Measurements from ENCODE around the gene ARHGEF26.

ARHGEF26 gene

DNA sequence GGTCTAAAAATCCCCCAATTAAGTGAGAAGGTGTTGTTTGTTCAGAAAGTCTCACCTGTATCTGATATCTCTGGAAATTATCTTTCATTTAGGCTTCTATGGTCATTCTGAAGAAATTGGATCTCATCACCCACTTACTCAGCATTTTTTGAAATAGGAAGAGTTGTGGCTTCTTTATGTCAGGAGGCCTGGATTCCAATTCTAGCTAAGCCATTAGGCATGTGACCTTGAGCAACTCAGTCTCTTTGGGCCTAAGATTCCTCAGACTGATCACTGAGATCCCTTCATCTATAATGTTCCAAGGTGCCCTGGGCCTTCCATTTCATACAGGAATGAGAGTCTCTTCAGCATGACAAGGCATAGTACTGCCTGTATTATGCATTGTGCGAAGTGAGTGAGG, 70.3 kb downstream of the ARHGEF26 start:
- TF ChIP-seq ZNF70 (CRISPR knock-in tag; IDR thresholded peaks at IDR 0.05) (no peak), ZC3H10 (CRISPR knock-in tag; IDR thresholded peaks at IDR 0.05) (no peak), BACH2 (CRISPR knock-in tag; IDR thresholded peaks at IDR 0.05; ENCODE audit: borderline replicate concordance) (no peak), ESRRG (CRISPR knock-in tag; IDR thresholded peaks at IDR 0.05) (no peak), ZNF8 (CRISPR knock-in tag; IDR thresholded peaks at IDR 0.05) (no peak), ARNTL (CRISPR knock-in tag; IDR thresholded peaks at IDR 0.05; ENCODE audit: borderline replicate concordance, low read depth) (no peak), ZFP30 (CRISPR knock-in tag; IDR thresholded peaks at IDR 0.05) (no peak), OSR1 (CRISPR knock-in tag; IDR thresholded peaks at IDR 0.05) (no peak), GLIS3 (CRISPR knock-in tag; IDR thresholded peaks at IDR 0.05) (no peak), PPARA (CRISPR knock-in tag; IDR thresholded peaks at IDR 0.05; ENCODE audit: borderline replicate concordance) (no peak), CSDC2 (CRISPR knock-in tag; IDR thresholded peaks at IDR 0.05) (no peak)
- TF ChIP-seq, protein P1, sequence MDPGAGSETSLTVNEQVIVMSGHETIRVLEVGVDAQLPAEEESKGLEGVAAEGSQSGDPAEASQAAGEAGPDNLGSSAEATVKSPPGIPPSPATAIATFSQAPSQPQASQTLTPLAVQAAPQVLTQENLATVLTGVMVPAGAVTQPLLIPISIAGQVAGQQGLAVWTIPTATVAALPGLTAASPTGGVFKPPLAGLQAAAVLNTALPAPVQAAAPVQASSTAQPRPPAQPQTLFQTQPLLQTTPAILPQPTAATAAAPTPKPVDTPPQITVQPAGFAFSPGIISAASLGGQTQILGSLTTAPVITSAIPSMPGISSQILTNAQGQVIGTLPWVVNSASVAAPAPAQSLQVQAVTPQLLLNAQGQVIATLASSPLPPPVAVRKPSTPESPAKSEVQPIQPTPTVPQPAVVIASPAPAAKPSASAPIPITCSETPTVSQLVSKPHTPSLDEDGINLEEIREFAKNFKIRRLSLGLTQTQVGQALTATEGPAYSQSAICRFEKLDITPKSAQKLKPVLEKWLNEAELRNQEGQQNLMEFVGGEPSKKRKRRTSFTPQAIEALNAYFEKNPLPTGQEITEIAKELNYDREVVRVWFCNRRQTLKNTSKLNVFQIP (CRISPR knock-in tag; IDR thresholded peaks at IDR 0.05; ENCODE audit: borderline replicate concordance, low read depth): no peak
- TF ChIP-seq, protein P2, sequence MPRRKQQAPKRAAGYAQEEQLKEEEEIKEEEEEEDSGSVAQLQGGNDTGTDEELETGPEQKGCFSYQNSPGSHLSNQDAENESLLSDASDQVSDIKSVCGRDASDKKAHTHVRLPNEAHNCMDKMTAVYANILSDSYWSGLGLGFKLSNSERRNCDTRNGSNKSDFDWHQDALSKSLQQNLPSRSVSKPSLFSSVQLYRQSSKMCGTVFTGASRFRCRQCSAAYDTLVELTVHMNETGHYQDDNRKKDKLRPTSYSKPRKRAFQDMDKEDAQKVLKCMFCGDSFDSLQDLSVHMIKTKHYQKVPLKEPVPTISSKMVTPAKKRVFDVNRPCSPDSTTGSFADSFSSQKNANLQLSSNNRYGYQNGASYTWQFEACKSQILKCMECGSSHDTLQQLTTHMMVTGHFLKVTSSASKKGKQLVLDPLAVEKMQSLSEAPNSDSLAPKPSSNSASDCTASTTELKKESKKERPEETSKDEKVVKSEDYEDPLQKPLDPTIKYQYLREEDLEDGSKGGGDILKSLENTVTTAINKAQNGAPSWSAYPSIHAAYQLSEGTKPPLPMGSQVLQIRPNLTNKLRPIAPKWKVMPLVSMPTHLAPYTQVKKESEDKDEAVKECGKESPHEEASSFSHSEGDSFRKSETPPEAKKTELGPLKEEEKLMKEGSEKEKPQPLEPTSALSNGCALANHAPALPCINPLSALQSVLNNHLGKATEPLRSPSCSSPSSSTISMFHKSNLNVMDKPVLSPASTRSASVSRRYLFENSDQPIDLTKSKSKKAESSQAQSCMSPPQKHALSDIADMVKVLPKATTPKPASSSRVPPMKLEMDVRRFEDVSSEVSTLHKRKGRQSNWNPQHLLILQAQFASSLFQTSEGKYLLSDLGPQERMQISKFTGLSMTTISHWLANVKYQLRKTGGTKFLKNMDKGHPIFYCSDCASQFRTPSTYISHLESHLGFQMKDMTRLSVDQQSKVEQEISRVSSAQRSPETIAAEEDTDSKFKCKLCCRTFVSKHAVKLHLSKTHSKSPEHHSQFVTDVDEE (CRISPR knock-in tag; IDR thresholded peaks at IDR 0.05): no peak
- TF ChIP-seq, protein P3, sequence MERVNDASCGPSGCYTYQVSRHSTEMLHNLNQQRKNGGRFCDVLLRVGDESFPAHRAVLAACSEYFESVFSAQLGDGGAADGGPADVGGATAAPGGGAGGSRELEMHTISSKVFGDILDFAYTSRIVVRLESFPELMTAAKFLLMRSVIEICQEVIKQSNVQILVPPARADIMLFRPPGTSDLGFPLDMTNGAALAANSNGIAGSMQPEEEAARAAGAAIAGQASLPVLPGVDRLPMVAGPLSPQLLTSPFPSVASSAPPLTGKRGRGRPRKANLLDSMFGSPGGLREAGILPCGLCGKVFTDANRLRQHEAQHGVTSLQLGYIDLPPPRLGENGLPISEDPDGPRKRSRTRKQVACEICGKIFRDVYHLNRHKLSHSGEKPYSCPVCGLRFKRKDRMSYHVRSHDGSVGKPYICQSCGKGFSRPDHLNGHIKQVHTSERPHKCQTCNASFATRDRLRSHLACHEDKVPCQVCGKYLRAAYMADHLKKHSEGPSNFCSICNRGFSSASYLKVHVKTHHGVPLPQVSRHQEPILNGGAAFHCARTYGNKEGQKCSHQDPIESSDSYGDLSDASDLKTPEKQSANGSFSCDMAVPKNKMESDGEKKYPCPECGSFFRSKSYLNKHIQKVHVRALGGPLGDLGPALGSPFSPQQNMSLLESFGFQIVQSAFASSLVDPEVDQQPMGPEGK (CRISPR knock-in tag; IDR thresholded peaks at IDR 0.05; ENCODE audit: borderline replicate concordance): no peak
- TF ChIP-seq, protein P4, sequence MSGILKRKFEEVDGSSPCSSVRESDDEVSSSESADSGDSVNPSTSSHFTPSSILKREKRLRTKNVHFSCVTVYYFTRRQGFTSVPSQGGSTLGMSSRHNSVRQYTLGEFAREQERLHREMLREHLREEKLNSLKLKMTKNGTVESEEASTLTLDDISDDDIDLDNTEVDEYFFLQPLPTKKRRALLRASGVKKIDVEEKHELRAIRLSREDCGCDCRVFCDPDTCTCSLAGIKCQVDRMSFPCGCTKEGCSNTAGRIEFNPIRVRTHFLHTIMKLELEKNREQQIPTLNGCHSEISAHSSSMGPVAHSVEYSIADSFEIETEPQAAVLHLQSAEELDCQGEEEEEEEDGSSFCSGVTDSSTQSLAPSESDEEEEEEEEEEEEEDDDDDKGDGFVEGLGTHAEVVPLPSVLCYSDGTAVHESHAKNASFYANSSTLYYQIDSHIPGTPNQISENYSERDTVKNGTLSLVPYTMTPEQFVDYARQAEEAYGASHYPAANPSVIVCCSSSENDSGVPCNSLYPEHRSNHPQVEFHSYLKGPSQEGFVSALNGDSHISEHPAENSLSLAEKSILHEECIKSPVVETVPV (CRISPR knock-in tag; IDR thresholded peaks at IDR 0.05): no peak
- no peak for ATAC-seq

DNA sequence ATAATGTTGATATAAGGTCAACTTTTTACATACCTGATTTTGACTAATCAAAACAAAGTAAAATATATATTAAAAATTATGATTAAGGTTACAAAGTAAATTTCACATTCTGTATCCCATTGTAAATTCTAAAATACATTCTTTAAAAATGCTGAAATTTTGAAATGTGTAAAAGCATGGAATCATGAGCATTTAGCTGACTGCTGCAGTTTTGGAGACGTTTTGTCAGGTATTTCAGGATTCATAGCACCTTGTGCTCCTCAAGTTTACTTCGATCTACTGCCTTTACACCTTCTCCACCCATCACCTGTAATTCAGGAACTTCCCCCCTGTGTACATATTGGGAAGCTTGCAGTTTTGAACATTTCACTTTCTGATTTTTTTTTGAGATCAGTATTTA, 71.0 kb downstream of the ARHGEF26 start:
- ATAC-seq: no peak

More for the DNA sequence above, 71.0 kb downstream of the ARHGEF26 start:
- TF ChIP-seq ZFP3 (CRISPR knock-in tag; IDR thresholded peaks at IDR 0.05): no peak
- no peak for TF ChIP-seq GLIS3 (CRISPR knock-in tag; IDR thresholded peaks at IDR 0.05)
- no peak for TF ChIP-seq ZNF70 (CRISPR knock-in tag; IDR thresholded peaks at IDR 0.05)
- TF ChIP-seq, protein P2 (CRISPR knock-in tag; IDR thresholded peaks at IDR 0.05): no peak
- TF ChIP-seq, protein P5, sequence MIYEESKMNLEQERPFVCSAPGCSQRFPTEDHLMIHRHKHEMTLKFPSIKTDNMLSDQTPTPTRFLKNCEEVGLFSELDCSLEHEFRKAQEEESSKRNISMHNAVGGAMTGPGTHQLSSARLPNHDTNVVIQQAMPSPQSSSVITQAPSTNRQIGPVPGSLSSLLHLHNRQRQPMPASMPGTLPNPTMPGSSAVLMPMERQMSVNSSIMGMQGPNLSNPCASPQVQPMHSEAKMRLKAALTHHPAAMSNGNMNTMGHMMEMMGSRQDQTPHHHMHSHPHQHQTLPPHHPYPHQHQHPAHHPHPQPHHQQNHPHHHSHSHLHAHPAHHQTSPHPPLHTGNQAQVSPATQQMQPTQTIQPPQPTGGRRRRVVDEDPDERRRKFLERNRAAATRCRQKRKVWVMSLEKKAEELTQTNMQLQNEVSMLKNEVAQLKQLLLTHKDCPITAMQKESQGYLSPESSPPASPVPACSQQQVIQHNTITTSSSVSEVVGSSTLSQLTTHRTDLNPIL (CRISPR knock-in tag; IDR thresholded peaks at IDR 0.05; ENCODE audit: low read depth): no peak
- no peak for TF ChIP-seq ZNF565 (CRISPR knock-in tag; conservative IDR thresholded peaks at IDR 0.05; ENCODE audit: low read depth)
- no peak for TF ChIP-seq ARNTL (CRISPR knock-in tag; IDR thresholded peaks at IDR 0.05; ENCODE audit: borderline replicate concordance, low read depth)
- no peak for TF ChIP-seq BACH2 (CRISPR knock-in tag; IDR thresholded peaks at IDR 0.05; ENCODE audit: borderline replicate concordance)
- TF ChIP-seq RARB (CRISPR knock-in tag; IDR thresholded peaks at IDR 0.05): no peak
- TF ChIP-seq TCF4 (CRISPR knock-in tag; IDR thresholded peaks at IDR 0.05; ENCODE audit: borderline replicate concordance): no peak
- TF ChIP-seq SNAI2 (CRISPR knock-in tag; IDR thresholded peaks at IDR 0.05): no peak
- no peak for TF ChIP-seq OSR1 (CRISPR knock-in tag; IDR thresholded peaks at IDR 0.05)
- TF ChIP-seq ISL1 (CRISPR knock-in tag; IDR thresholded peaks at IDR 0.05): no peak
- no peak for TF ChIP-seq CSDC2 (CRISPR knock-in tag; IDR thresholded peaks at IDR 0.05)
- TF ChIP-seq ZC3H10 (CRISPR knock-in tag; IDR thresholded peaks at IDR 0.05): no peak
- no peak for TF ChIP-seq ZFP30 (CRISPR knock-in tag; IDR thresholded peaks at IDR 0.05)
- no peak for TF ChIP-seq TOX (CRISPR knock-in tag; IDR thresholded peaks at IDR 0.05; ENCODE audit: borderline replicate concordance)
- no peak for TF ChIP-seq ESRRG (CRISPR knock-in tag; IDR thresholded peaks at IDR 0.05)
- TF ChIP-seq, protein P1 (CRISPR knock-in tag; IDR thresholded peaks at IDR 0.05; ENCODE audit: borderline replicate concordance, low read depth): no peak
- TF ChIP-seq, protein P4 (CRISPR knock-in tag; IDR thresholded peaks at IDR 0.05): no peak
